GM12874 (cell line): ENCODE results near the gene ABCB1.

ENCODE experiments used
- CTCF ChIP-seq: IDR thresholded peaks from 2 replicates; pipeline ENCODE4 v1.5.1; 2011; ENCODE audit warnings: low read depth, mild to moderate bottlenecking, control low read depth, low read length, moderate library complexity; ENCODE audit not compliant: insufficient read depth

ABCB1 gene

DNA sequence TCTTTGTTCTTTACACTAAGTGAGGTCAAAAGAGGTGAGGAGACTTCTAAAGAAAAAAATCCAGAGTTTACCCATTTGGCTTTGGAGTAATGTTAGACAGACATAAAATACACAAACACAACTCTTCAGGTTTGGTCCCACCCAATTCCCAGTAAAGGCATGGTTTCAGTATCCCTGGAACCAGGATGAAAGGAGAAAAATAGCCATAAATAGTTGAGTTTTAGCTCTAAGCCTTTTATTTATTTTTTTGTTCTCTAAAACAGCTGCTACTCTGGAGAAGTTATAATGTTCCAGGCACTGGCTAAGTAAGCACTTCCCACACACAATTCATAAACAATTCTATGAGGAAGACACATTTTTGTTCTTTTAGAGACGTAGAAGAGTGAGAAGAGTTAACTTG is 4.0 kb downstream of the ABCB1 start:
- no peak for TF ChIP-seq CTCF

DNA sequence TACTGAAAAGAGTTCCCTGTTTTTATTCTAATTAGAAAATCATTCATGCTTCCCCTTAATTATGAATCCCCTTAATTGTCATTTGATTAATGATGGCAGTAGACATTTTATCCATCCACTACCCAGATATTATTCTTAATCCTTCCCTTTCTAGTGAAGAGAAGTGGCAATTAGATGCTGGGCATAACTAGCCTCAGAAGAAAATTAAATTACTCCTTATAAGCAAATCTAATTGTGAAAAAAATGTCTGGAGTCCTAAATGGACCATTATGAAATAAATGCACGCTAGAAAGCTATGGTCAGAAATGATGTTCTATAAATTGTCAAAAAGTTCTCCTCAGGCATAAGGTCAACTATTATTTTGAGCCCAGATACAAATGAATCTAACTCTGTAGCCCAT is 4.5 kb downstream of the ABCB1 start:
- TF ChIP-seq CTCF: no peak

GRCh38 chr7:87592300-87592699 is 8.4 kb downstream of the ABCB1 start:
- TF ChIP-seq CTCF: no peak

DNA sequence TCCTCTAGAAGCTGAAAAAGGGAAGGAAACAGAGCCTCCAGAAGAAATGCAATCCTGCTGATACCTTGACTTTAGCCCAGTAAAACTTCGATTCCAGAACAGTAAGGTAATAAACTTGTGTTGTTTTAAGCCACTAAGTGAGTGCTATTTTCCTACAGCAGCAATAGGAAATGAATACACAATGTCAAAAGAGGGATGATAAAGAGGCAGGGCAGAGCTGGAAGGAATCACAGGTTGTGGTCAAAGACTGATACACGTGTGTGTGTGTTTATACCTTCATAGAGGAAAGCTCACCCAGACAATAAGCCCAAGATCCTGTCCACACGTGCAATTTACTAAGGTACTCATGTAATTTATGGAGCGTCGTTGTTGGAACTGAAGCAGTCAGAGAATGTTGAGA is 9.5 kb downstream of the ABCB1 start:
- no peak for TF ChIP-seq CTCF

GRCh38 chr7:87590578-87590977 is 10.1 kb downstream of the ABCB1 start:
- no peak for TF ChIP-seq CTCF

DNA sequence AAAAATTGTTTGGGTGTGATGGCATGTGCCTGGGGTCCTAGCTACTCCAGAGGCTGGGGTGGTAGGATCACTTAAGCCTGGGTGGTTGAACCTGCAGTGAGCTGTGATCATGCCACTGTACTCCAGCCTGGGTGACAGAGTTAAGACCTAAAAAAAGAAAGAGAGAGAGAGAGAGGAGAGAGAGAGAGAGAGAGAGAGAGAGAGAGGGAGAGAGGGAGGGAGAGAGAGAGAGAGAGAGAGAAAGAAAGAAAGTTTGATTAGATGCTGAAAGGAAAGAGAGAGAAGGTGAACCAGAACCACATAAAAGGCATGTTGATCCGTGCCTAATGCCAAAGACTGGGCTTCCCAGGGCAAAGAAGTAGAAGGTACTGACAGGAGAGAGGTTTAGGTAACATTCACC is 11.1 kb downstream of the ABCB1 start:
- TF ChIP-seq CTCF: no peak

DNA sequence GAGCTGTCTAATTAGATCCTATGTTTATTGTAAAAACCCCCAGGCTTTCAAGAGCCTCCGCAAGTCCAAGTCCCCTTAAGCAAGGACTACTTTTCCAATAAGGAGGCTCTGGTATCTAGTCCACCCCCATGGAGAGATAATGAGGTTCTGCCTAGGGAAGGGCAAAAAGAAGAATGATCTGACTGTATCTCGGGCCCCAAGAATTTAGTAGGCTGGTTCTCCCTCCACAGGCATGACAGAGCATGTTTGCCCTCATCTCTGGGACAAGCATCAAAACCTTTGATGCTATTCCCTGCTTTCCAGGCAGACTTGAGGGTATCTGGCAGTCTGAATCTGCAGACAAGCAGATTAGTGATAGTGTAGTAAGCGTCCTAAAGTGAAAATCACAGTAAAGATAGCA is 19.0 kb downstream of the ABCB1 start:
- TF ChIP-seq CTCF: no peak

GRCh38 chr7:87580636-87581035 is 20.0 kb downstream of the ABCB1 start:
- TF ChIP-seq CTCF: no peak
